Measurements from ENCODE around the gene PCCA.

The PCCA gene

GRCh38 chr13:100527644-100528043 is 438.8 kb downstream of the PCCA start:
- DNase-seq (ENCODE audit: low read depth) = no peak

GRCh38 chr13:100528353-100528752 is 439.5 kb downstream of the PCCA start:
- no peak for DNase-seq (ENCODE audit: low read depth)

- no peak for DNase-seq (ENCODE audit: low read depth)
These were observed 439.9 kb downstream of the PCCA start for GRCh38 chr13:100528820-100529219.

GRCh38 chr13:100529666-100530377 is 440.9 kb downstream of the PCCA start:
- no peak for DNase-seq (ENCODE audit: low read depth)

GRCh38 chr13:100530671-100531213 is 441.8 kb downstream of the PCCA start:
- no peak for DNase-seq (ENCODE audit: low read depth)

- no peak for DNase-seq (ENCODE audit: low read depth)
These were observed 443.3 kb downstream of the PCCA start for GRCh38 chr13:100532090-100532766.

GRCh38 chr13:100532836-100533435 is 444.0 kb downstream of the PCCA start:
- no peak for DNase-seq (ENCODE audit: low read depth)

GRCh38 chr13:100533588-100534041 is 444.7 kb downstream of the PCCA start:
- DNase-seq (ENCODE audit: low read depth) = no peak

- no peak for DNase-seq (ENCODE audit: low read depth)
These were observed 445.4 kb downstream of the PCCA start for GRCh38 chr13:100534147-100534843.

- no peak for DNase-seq (ENCODE audit: low read depth)
These were observed 446.0 kb downstream of the PCCA start for GRCh38 chr13:100534911-100535310.

- no peak for DNase-seq (ENCODE audit: low read depth)
These were observed 446.7 kb downstream of the PCCA start for GRCh38 chr13:100535426-100536135.

- no peak for DNase-seq (ENCODE audit: low read depth)
These were observed 447.8 kb downstream of the PCCA start for GRCh38 chr13:100536643-100537180.

GRCh38 chr13:100537486-100537885 is 448.6 kb downstream of the PCCA start:
- DNase-seq (ENCODE audit: low read depth) = no peak

- DNase-seq (ENCODE audit: low read depth) = no peak
These were observed 449.1 kb downstream of the PCCA start for GRCh38 chr13:100537951-100538462.

- no peak for DNase-seq (ENCODE audit: low read depth)
These were observed 451.7 kb downstream of the PCCA start for GRCh38 chr13:100540621-100541020.

- DNase-seq (ENCODE audit: low read depth) = no peak
These were observed 453.3 kb downstream of the PCCA start for GRCh38 chr13:100541897-100542825.

- DNase-seq (ENCODE audit: low read depth) = peak; percentile 35
These were observed 453.9 kb downstream of the PCCA start for GRCh38 chr13:100542826-100543156.

GRCh38 chr13:100543872-100544602 is 455.1 kb downstream of the PCCA start:
- no peak for DNase-seq (ENCODE audit: low read depth)
